A549 (cell line): ENCODE data around the gene DLX1. TPM values are rescaled to one million over a fixed set of nuclear protein-coding genes. Genes with fewer than 3 reads are reported as not detected.

Experiments used
- ATAC-seq, 2 experiments: fragments of 200-7000 bp in 1 of 2; fragments of >200 bp in 1 of 2; cut with Nextera tagmentation in 1 of 2; cut with Tn5 transposase in 1 of 2; 3 replicates each; pipeline versions ENCODE4 v1.8.0 to v1.9.1; 2018 to 2020; ENCODE audit warnings: mild to moderate bottlenecking in 1 of 2, moderate library complexity in 1 of 2
- CTCF ChIA-PET: fragments of 300-600 bp; sonication (Branson Sonifier 250); formaldehyde crosslinking; extraction: SDS; loops from one replicate; lab custom pipeline; 2021; ENCODE audit warnings: antibody characterized with exemption, inconsistent platforms; lab: Yijun Ruan, JAX
- POLR2A ChIA-PET: fragments of 350-600 bp; formaldehyde crosslinking; extraction: SDS; loops from one replicate; lab custom pipeline; 2021; ENCODE audit warnings: antibody characterized with exemption, inconsistent platforms; lab: Yijun Ruan, JAX
- DNase-seq, 2 experiments: peaks; one replicate each; pipeline versions ENCODE4 v3.0.0 to v3.0.0-alpha.2; 2011 to 2016; ENCODE audit warnings: low read depth in 1 of 2, low spot score in 1 of 2
- FAIRE-seq: peaks from 2 replicates; lab custom pipeline; 2011; peaks lifted over from hg19 to GRCh38; lab: Jason Lieb, UNC
- H3K27ac ChIP-seq, 2 experiments: fragments of >200 bp; sonication (Bioruptor Twin); formaldehyde crosslinking; 3 replicates each; pipeline ENCODE4 v1.5.1; 2016 to 2017
- H3K4me1 ChIP-seq: fragments of >200 bp; sonication (Bioruptor Twin); formaldehyde crosslinking; 3 replicates; pipeline ENCODE4 v1.6.1; 2016
- H3K4me2 ChIP-seq: fragments of >200 bp; sonication (Bioruptor Twin); formaldehyde crosslinking; 3 replicates; pipeline ENCODE4 v1.6.1; 2016
- H3K4me3 ChIP-seq: fragments of >200 bp; sonication (Bioruptor Twin); formaldehyde crosslinking; 3 replicates; pipeline ENCODE4 v1.5.1; 2016
- H3K9me3 ChIP-seq: fragments of >200 bp; sonication (Bioruptor Twin); formaldehyde crosslinking; 3 replicates; pipeline ENCODE4 v1.6.1; 2016
- ATOH8 ChIP-seq: fragments of 250-450 bp; sonication (Bioruptor Pico); IDR thresholded peaks from 2 replicates; pipeline ENCODE4 v1.5.0; 2020; ENCODE audit warnings: low read depth, mild to moderate bottlenecking, moderate library complexity
- BHLHE40 ChIP-seq: IDR thresholded peaks from 2 replicates; pipeline ENCODE4 v1.6.1; 2012; ENCODE audit warnings: low read depth, low read length, inconsistent platforms
- CBX8 ChIP-seq: fragments of 200-600 bp; sonication (generic); IDR thresholded peaks from 2 replicates; pipeline ENCODE4 v1.6.1; 2016
- CHD2 ChIP-seq: fragments of 150-350 bp; IDR thresholded peaks from 2 replicates; pipeline ENCODE4 v1.6.1; 2014; ENCODE audit warnings: low read length; ENCODE audit not compliant: partially characterized antibody
- CTCF ChIP-seq: fragments of >200 bp; sonication (Bioruptor Twin); formaldehyde crosslinking; IDR thresholded peaks from 3 replicates; pipeline ENCODE4 v1.5.1; 2016
- EHMT2 ChIP-seq: fragments of 200-600 bp; sonication (generic); IDR thresholded peaks from 2 replicates; pipeline ENCODE4 v1.6.1; 2016; ENCODE audit warnings: antibody characterized with exemption, low read depth, mild to moderate bottlenecking, moderate library complexity
- ESRRA ChIP-seq: fragments of 150-350 bp; IDR thresholded peaks from 2 replicates; pipeline ENCODE4 v1.6.1; 2014; ENCODE audit warnings: mild to moderate bottlenecking, low read length, borderline replicate concordance
- FOXS1 ChIP-seq: fragments of 250-450 bp; sonication (Bioruptor Pico); IDR thresholded peaks from 2 replicates; pipeline ENCODE4 v1.5.0; 2020; ENCODE audit warnings: mild to moderate bottlenecking, moderate library complexity
- GATA3 ChIP-seq: IDR thresholded peaks from 2 replicates; pipeline ENCODE4 v1.6.1; 2012; ENCODE audit warnings: borderline replicate concordance
- HEYL ChIP-seq: fragments of 250-450 bp; sonication (Bioruptor Pico); IDR thresholded peaks from 2 replicates; pipeline ENCODE4 v1.8.0; 2021; ENCODE audit warnings: mild to moderate bottlenecking, moderate library complexity
- HMGXB4 ChIP-seq: fragments of 250-450 bp; sonication (Bioruptor Pico); IDR thresholded peaks from 2 replicates; pipeline ENCODE4 v1.5.0; 2021; ENCODE audit warnings: mild to moderate bottlenecking, moderate library complexity, borderline replicate concordance
- JUN ChIP-seq, 2 experiments: fragments of >200 bp; sonication (Bioruptor Twin); formaldehyde crosslinking; IDR thresholded peaks; 2 replicates in 1 of 2; 3 replicates in 1 of 2; pipeline ENCODE4 v1.6.1; 2016 to 2017
- KDM1A ChIP-seq: fragments of 200-600 bp; sonication (generic); IDR thresholded peaks from 2 replicates; pipeline ENCODE4 v1.6.1; 2016; ENCODE audit warnings: low read depth, mild to moderate bottlenecking
- MAFK ChIP-seq: fragments of 450-650 bp; IDR thresholded peaks from 2 replicates; pipeline ENCODE4 v1.6.1; 2014; ENCODE audit not compliant: partially characterized antibody
- MAX ChIP-seq: IDR thresholded peaks from 2 replicates; pipeline ENCODE4 v1.6.1; 2012
- MAZ ChIP-seq: fragments of 150-350 bp; IDR thresholded peaks from 2 replicates; pipeline ENCODE4 v1.6.1; 2014; ENCODE audit warnings: antibody characterized with exemption, low read depth, low read length, borderline replicate concordance
- NFE2L2 ChIP-seq: fragments of 150-350 bp; conservative IDR thresholded peaks from 2 replicates; pipeline ENCODE4 v1.6.1; 2014; ENCODE audit warnings: low read length
- NPAS2 ChIP-seq: fragments of 250-450 bp; sonication (Bioruptor Pico); IDR thresholded peaks from 2 replicates; pipeline ENCODE4 v1.8.0; 2022; ENCODE audit warnings: mild to moderate bottlenecking, moderate library complexity, borderline replicate concordance
- RAD21 ChIP-seq, 2 experiments: fragments of >200 bp in 1 of 2; sonication (Bioruptor Twin) in 1 of 2; formaldehyde crosslinking in 1 of 2; IDR thresholded peaks in 1 of 2; conservative IDR thresholded peaks in 1 of 2; 2 replicates in 1 of 2; 3 replicates in 1 of 2; pipeline ENCODE4 v1.6.1; 2012 to 2018; ENCODE audit warnings: inconsistent platforms in 1 of 2
- REST ChIP-seq: fragments of 200-600 bp; sonication (generic); IDR thresholded peaks from 2 replicates; pipeline ENCODE4 v1.6.1; 2016; ENCODE audit warnings: antibody characterized with exemption, mild to moderate bottlenecking, moderate library complexity
- SMC3 ChIP-seq: fragments of >200 bp; sonication (Bioruptor Twin); formaldehyde crosslinking; IDR thresholded peaks from 3 replicates; pipeline ENCODE4 v1.6.1; 2018; ENCODE audit warnings: inconsistent platforms
- TFCP2L1 ChIP-seq: fragments of 250-450 bp; sonication (Bioruptor Pico); IDR thresholded peaks from 2 replicates; pipeline ENCODE4 v1.5.0; 2021; ENCODE audit warnings: mild to moderate bottlenecking
- TP53 ChIP-seq: fragments of 250-450 bp; sonication (Bioruptor Pico); IDR thresholded peaks from 2 replicates; pipeline ENCODE4 v1.5.0; 2021; ENCODE audit warnings: mild to moderate bottlenecking, moderate library complexity
- ZC3H11A ChIP-seq: fragments of 450-650 bp; IDR thresholded peaks from 2 replicates; pipeline ENCODE4 v1.6.1; 2014; ENCODE audit warnings: antibody characterized with exemption, mild to moderate bottlenecking
- ZSCAN20 ChIP-seq: fragments of 250-450 bp; sonication (Bioruptor Pico); IDR thresholded peaks from 2 replicates; pipeline ENCODE4 v1.8.0; 2022; ENCODE audit warnings: mild to moderate bottlenecking, moderate library complexity
- WGBS: methylation state at CpG from one replicate; pipeline ENCODE4 v1.1.6; 2017; ENCODE audit errors: missing lambda C conversion rate; 5-methylcytosine and 5-hydroxymethylcytosine counted together
- polyA plus RNA-seq, 4 experiments: library from polyadenylated mRNA; depleted of rRNA in 3 of 4; stranded (reverse); fragments of >200 nt; fragmentation: RNase III in 1 of 4; extraction: RNeasy Plus Mini Kit Qiagen cat#74134 plus additional on column Dnase treatment in 1 of 4; gene quantifications; 2 replicates in 3 of 4; 3 replicates in 1 of 4; pipeline ENCODE4 v1.2.3, GENCODE V29; 2011 to 2017

DLX1 gene
- polyA plus RNA-seq, 2 of the 4 experiments (the other 2 are of a cell fraction), result 1.1 to 2.5 TPM

GRCh38 chr2:172105471-172106107, 20.3 kb downstream of the DLX1 start:
- DNase-seq, result no peak
- WGBS, result 26% methylated on average over 23 of the region's 23 CpGs
- POLR2A ChIA-PET, result interaction anchor here (1.2 kb wide), 1 partner anchor 20 kb away, joined by 8 read pairs; the partner anchor contains the start of gene DLX1
- Histone ChIP-seq H3K4me3 (peak overlapping the region; percentile 55), H3K4me1 (peaks cover 7% of the 10 kb centered on the region; the same call in 2 of the 3 replicates), H3K27ac (peak overlapping the region; percentile 58 to 75; a peak in 5 of 6 replicates), H3K9me3 (no peaks in the 10 kb centered on the region), H3K4me2 (peak overlapping the region; percentile 96)
- no peak for FAIRE-seq
- ATAC-seq, result no peak
- CTCF ChIA-PET, result interaction anchor here (0.7 to 9.4 kb wide), 30 partner anchors 10 to 536 kb away, joined by 3 to 128 read pairs (median 4); partner anchors contain the start of genes DLX1 and SLC25A12
- TF ChIP-seq CHD2 (no peak), MAFK (no peak), HEYL (CRISPR knock-in tag) (no peak), SMC3 (no peak), FOXS1 (CRISPR knock-in tag) (no peak), ZSCAN20 (CRISPR knock-in tag) (no peak), ESRRA (no peak), BHLHE40 (no peak), KDM1A (no peak), EHMT2 (no peak), CBX8 (no peak)

GRCh38 chr2:172106108-172106961, 21.0 kb downstream of the DLX1 start:
- DNase-seq (peak; percentile 71 to 82), FAIRE-seq (no peak), ATAC-seq (peak; percentile 65 to 78)
- Histone ChIP-seq H3K4me3 (peak overlapping the region; percentile 55), H3K27ac (peak overlapping the region; percentile 58 to 75), H3K4me1 (peaks cover 7% of the 10 kb centered on the region; the same call in 2 of the 3 replicates), H3K9me3 (no peaks in the 10 kb centered on the region), H3K4me2 (peak overlapping the region; percentile 96)
- CTCF ChIA-PET, result interaction anchor here (0.6 to 9.4 kb wide), 48 partner anchors 10 to 547 kb away, joined by 3 to 128 read pairs (median 4); partner anchors contain the start of genes DLX1, HAT1 and SLC25A12
- 22% methylated on average over 27 of the region's 44 CpGs for WGBS
- POLR2A ChIA-PET, result interaction anchor here (0.6 to 1.2 kb wide), 4 partner anchors 11 to 184 kb away, joined by 3 to 9 read pairs (median 6); partner anchors contain the start of genes DLX1 and HAT1
- TF ChIP-seq GATA3, result no peak
- no peak for TF ChIP-seq MAZ
- TF ChIP-seq CHD2, result no peak
- TF ChIP-seq NPAS2 (CRISPR knock-in tag), result no peak
- TF ChIP-seq SMC3, result peak; percentile 82
- peak; percentile 67 for TF ChIP-seq CTCF
- TF ChIP-seq HMGXB4 (CRISPR knock-in tag), result no peak
- 0 out of 2 replicates have a peak, but pooled peaks have one; percentile 3 for TF ChIP-seq ATOH8
- TF ChIP-seq NFE2L2, result no peak
- TF ChIP-seq JUN (IDR thresholded peaks at IDR 0.05), result no peak
- no peak for TF ChIP-seq REST
- TF ChIP-seq TP53, result no peak
- no peak for TF ChIP-seq TFCP2L1 (CRISPR knock-in tag)
- no peak for TF ChIP-seq ZC3H11A
- TF ChIP-seq RAD21 (conservative IDR thresholded peaks at IDR 0.05 in 1 of 2, IDR thresholded peaks at IDR 0.05 in 1 of 2), result peak; percentile 86
- peak; percentile 70 for TF ChIP-seq MAX
- TF ChIP-seq FOXS1 (CRISPR knock-in tag), result no peak
